Occipital lobe (tissue), 2 donors: ENCODE measurements around the gene SLC16A7. TPM values are rescaled to one million over a fixed set of nuclear protein-coding genes. Genes with fewer than 3 reads are reported as not detected.
"Not testable (repeated sequence)": the region's sequence is repeated elsewhere in the genome, so short reads cannot be mapped to it uniquely, and the experiment has no call there.

Experiments used
- DNase-seq: peaks from one replicate; lab custom pipeline; 2025; lab: John Stamatoyannopoulos, UW
- total RNA-seq: library from RNA; depleted of rRNA; stranded (reverse); fragments of >200 nt; gene quantifications from one replicate; pipeline ENCODE4 v1.2.3, GENCODE V29; 2014

SLC16A7 gene
- total RNA-seq, 1 donor from 2014 or later = 44.9 TPM

GRCh38 chr12:59734371-59734770 is 138.5 kb downstream of the SLC16A7 start:
- DNase-seq = no peak

- DNase-seq = no peak
These were observed 139.4 kb downstream of the SLC16A7 start for GRCh38 chr12:59735231-59735630.

- DNase-seq = no peak
These were observed 140.5 kb downstream of the SLC16A7 start for GRCh38 chr12:59736359-59736758.

DNA sequence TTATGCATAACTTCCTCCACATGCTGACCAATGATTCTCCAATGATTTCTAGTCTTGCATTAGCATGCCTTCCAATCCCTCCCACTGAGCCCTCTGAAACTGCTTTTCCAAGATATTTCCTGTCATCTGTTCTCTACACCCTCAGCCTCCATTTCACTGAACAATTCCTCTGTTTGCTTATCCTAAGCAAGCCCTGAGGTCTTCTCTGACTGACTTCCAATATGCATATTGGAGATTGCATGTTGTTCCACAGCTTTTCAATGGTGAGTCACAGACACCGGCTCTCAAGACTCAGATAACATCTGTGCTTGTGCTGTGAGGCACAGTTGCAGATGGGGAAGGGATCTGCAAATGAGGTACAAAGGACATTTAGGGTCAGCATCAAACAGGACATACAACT is 141.0 kb downstream of the SLC16A7 start:
- DNase-seq = no peak

- no peak for DNase-seq
These were observed 142.1 kb downstream of the SLC16A7 start for GRCh38 chr12:59737725-59738463.

DNA sequence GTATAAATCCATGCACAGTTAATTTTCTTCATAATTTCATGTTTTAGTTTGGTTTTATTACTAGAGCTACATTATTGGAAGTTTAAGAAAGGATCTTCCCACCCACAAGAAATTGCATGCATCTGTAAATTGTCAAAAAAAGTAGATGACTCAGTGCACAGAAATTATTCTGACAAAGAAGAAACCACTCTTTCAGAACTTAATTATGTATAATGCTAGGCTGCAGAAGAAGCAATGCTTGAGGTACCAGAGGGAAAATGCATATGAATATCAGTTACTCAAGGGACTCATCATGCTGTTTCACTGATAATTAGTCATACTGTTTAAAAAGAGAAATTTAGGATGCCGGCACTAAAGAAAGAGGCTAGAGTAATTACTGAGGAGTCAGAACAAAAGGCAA is 147.0 kb downstream of the SLC16A7 start:
- no peak for DNase-seq

- DNase-seq = no peak
These were observed 148.7 kb downstream of the SLC16A7 start for GRCh38 chr12:59744564-59744963.

GRCh38 chr12:59751091-59751490 is 155.3 kb downstream of the SLC16A7 start:
- not testable (repeated sequence) for DNase-seq

- DNase-seq = no peak
These were observed 165.7 kb downstream of the SLC16A7 start for GRCh38 chr12:59761542-59761941.

GRCh38 chr12:59763835-59764234 is 168.0 kb downstream of the SLC16A7 start:
- no peak for DNase-seq

DNA sequence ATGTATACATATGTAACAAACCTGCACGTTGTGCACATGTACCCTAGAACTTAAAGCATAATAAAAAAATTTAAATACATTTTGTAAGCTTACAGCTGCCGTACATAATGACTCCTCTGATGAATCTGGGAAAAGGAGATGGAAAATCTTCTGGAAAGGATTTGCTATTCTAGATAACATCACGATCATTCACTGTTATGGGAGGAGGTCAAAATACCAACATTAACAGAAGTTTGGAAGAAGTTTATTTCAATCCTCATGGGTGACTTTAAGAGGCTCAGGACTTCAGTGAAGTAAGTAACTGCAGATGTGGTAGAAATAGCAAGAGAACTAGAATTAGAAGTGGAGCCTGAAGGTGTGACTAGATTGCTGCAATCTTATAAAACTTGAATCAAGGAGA is 172.2 kb downstream of the SLC16A7 start:
- no peak for DNase-seq

GRCh38 chr12:59780605-59781135 is 184.8 kb downstream of the SLC16A7 start:
- no peak for DNase-seq

DNA sequence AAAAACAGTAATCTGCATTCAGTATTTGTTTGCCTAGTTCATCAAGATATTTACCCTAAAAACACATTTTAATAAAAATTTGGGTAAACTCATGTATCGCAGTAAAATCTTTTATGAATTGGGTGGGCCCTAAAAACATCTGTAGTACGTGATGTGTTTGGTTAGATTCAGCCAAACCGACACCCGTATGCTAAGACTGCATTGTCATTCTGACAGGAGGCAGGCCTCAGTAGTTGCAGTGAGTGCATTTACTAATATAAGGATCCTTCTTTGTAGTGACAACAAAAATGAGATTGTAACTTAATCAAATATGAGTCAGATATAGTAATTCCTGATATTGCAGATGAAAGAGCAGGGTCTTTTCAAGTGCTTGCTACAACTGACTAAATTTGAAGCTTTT is 191.8 kb downstream of the SLC16A7 start:
- DNase-seq = no peak

DNA sequence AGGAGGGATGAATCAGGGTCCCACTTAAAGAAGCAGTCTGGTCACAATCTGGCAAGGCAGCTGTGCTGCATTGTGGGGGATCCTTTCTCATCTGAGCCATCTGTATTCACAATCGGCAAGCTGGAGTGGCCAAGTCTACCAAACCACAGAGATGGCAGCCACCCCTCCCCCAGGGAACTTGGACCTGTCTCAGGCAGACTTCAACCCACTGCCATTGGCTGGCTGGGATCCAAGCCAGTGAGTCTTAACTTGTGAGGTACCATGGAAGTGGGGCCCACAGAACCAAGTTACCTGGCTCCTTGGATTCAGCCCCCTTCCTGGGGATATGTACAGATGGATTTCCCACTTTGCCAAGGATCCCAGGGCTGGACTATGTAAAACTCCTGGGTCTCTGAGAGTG is 196.8 kb downstream of the SLC16A7 start:
- DNase-seq = no peak

DNA sequence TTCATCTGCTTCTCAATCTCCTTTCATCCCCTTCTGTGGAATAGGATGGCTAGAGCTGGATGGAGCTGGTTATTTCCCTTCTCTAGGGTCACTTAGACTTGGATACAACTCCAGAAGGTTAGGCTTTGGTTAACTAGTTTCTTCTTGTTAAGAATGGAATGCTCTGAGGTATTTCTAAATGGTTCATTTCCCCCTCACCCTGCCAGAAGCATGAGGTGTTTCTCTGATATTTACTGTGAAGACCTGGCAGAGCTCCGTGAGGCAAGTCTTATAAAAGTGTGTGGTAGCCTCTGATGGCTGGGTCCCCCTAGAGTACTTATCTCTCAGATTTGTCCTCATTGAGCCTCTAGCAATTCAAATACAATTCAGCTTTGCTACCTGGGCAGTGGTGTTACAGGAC is 207.9 kb downstream of the SLC16A7 start:
- DNase-seq = no peak

DNA sequence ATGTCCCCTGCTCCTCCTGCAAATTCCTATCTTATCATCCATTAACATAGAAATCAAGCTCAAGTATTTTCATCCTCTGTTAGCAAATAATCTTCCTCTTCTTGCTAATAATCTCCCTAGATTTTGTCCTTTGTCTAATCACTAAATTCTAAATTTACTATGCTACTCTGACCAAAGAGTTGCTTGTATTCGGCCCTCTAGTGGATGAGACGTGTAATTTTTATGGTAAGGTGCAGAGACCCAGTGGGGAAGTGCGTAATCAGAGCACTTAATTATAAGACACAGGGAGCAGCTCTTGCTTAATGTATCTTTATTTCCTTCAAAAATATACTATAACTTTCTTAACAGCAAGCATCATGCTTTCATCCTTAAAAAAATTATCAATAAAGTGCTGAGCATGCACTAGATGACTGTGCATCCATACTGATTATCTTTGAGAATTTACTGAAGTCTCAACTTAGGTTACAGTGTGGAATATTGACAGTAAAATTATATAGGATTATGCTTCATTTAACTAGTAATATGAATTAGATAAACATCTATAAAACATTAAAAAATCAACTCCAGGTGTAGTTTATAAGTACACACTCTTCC is 212.6 kb downstream of the SLC16A7 start:
- no peak for DNase-seq

- no peak for DNase-seq
These were observed 216.2 kb downstream of the SLC16A7 start for GRCh38 chr12:59811991-59812390.

DNA sequence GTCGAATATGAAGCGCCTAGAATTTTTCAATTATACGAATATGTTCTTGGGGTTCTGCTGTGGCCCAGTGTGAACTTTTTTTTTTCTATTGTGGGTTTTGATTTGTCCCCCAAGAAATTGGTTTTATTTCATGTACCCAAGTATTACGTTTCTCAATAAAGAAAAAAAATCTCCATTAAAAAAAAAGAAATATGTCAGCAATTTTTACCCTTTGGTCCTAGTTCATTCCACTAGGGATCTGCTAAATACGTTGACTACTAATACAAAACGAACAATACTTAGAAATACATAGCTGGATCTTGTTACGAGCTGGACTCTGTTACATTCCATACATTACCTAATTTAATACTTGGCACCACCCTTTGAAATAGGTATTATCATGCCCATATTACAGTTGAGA is 216.9 kb downstream of the SLC16A7 start:
- DNase-seq = no peak

DNA sequence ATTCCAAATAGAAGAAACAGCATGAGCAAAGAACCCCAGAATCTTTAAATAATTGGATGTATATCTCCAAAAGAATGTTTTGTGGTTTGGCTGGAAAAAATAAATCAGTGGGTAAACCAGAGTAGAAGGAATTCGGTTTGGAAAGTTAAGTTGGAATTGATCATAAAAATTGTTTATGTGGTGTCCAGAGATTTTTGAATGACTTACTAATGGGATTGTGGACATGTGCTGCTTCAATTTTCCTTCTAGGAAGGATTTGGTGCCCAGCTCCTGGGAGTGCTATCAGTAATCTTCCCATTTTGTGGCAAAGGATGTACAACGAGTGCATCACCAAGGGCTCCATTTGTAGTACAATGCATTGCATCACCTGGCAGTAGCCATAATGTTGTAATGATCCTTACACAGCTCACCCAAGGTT is 224.8 kb downstream of the SLC16A7 start:
- no peak for DNase-seq

DNA sequence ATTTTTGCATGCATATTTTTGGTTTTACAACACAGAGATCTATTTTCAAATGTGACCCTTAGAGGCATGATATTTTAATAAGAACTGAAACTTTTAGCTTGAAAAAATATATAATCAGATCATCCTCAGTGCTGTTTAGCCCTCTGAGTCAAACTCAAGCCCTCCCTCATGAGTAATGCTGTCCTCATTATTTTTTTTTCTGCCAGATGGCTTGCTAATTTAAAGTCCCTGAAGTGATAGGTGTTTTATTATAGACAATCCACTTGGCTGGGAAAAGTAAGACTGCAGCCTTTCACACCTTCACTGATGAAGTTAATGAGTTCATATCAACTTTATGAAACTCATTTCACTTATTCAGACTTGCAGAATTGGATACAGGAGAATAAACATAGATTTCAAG is 227.7 kb downstream of the SLC16A7 start:
- no peak for DNase-seq

GRCh38 chr12:59827767-59828166 is 231.9 kb downstream of the SLC16A7 start:
- DNase-seq = no peak

- no peak for DNase-seq
These were observed 232.7 kb downstream of the SLC16A7 start for GRCh38 chr12:59828521-59828920.

GRCh38 chr12:59833408-59833807 is 237.6 kb downstream of the SLC16A7 start:
- DNase-seq = peak; percentile 3
